ENCODE results near the gene NAV2.

- TF ChIP-seq CTCF (IDR thresholded peaks at IDR 0.05) (no peak), POLR2A (IDR thresholded peaks at IDR 0.05) (no peak), EP300 (IDR thresholded peaks at IDR 0.05) (no peak), POLR2AphosphoS5 (IDR thresholded peaks at IDR 0.05) (no peak)
Measured at GRCh38 chr11:19892387-19892786, 179.8 kb downstream of the NAV2 start.
